ENCODE results near the gene CARD14. TPM values are rescaled to one million over a fixed set of nuclear protein-coding genes. Genes with fewer than 3 reads are reported as not detected.

Gene CARD14
- total and polyA plus RNA-seq, 2 of the 13 experiments (the other 11 are each of a cell fraction or from before 2014, with no cell fraction given) = 0.11 TPM; not detected in 1

GRCh38 chr17:80218391-80218790 is 48.6 kb downstream of the CARD14 start:
- Histone ChIP-seq H3K9ac (ENCODE audit: insufficient read depth, low read depth, low read length) (no peak overlapping the region), H3K27me3 (ENCODE audit: control insufficient read depth in 1 of 2, insufficient read depth in 2 of 2, low read length in 2 of 2) (no peaks in the 10 kb centered on the region), H3K4me1 (ENCODE audit: insufficient read depth, low read length) (peaks cover 26% of the 10 kb centered on the region), H2AFZ (ENCODE audit: low read length) (no peak overlapping the region), H4K20me1 (ENCODE audit: insufficient read depth, low read length) (no peaks in the 10 kb centered on the region), H3K9me3 (ENCODE audit: low read length) (no peaks in the 10 kb centered on the region), H3K79me2 (ENCODE audit: insufficient read depth, low read length) (peaks cover 9% of the 10 kb centered on the region), H3K36me3 (replicated peaks in 1 of 2; ENCODE audit: control insufficient read depth in 1 of 2, insufficient read depth in 2 of 2, low read length in 2 of 2) (peaks cover 6 to 21% of the 10 kb centered on the region in 2 experiments), H3K27ac (ENCODE audit: extremely low read length, insufficient read depth, low read length) (no peak overlapping the region), H3K4me3 (replicated peaks in 1 of 3; ENCODE audit: insufficient read depth in 1 of 3, low read depth in 2 of 3, low read length in 3 of 3) (no peak overlapping the region), H3K4me2 (ENCODE audit: low read depth, low read length) (no peak overlapping the region)
- in situ Hi-C loops (cut with HindIII; ENCODE audit: extremely low pct_ligation_motif_present, low pct_unique_long_range_greater_than_20kb) (no loop called here), intact Hi-C loops (cut with micrococcal nuclease; ENCODE audit: unreplicated experiment) (no loop called here)
- no TSS peak for BruUV-seq (replicated peaks)
- DNase-seq (ENCODE audit: low spot score) (no peak), ATAC-seq (no peak), FAIRE-seq (no peak)
- ChIA-PET CTCF (ENCODE audit: low intra/inter-chr PET ratio, low total read pairs) (no interaction called here), POLR2A (interaction anchor here (0.7 to 3.3 kb wide), 4 partner anchors 9 to 237 kb away, joined by 4 to 31 read pairs (median 5); no protein-coding TSS in a partner anchor)
- TF ChIP-seq E2F2 (CRISPR knock-in tag; IDR thresholded peaks at IDR 0.05; ENCODE audit: borderline replicate concordance) (no peak), ZMYM4 (CRISPR knock-in tag; IDR thresholded peaks at IDR 0.05) (no peak), ZNF550 (CRISPR knock-in tag; IDR thresholded peaks at IDR 0.05; ENCODE audit: borderline replicate concordance) (no peak), ZNF598 (CRISPR knock-in tag; IDR thresholded peaks at IDR 0.05; ENCODE audit: borderline replicate concordance) (no peak), ZNF782 (CRISPR knock-in tag; IDR thresholded peaks at IDR 0.05; ENCODE audit: borderline replicate concordance) (no peak)
- WGBS (ENCODE audit: low lambda C conversion rate) = 87% methylated on average over 7 of the region's 7 CpGs

- Histone ChIP-seq H3K36me3 (replicated peaks in 1 of 2; ENCODE audit: control insufficient read depth in 1 of 2, insufficient read depth in 2 of 2, low read length in 2 of 2) (peaks cover 4 to 14% of the 10 kb centered on the region in 2 experiments; a peak in 4 of 5 replicates), H3K9me3 (ENCODE audit: low read length) (no peaks in the 10 kb centered on the region), H3K27ac (ENCODE audit: extremely low read length, insufficient read depth, low read length) (peak overlapping the region; percentile 80), H3K4me3 (replicated peaks in 1 of 3; ENCODE audit: insufficient read depth in 1 of 3, low read depth in 2 of 3, low read length in 3 of 3) (peak overlapping the region; percentile 90 to 100 (median 93)), H3K79me2 (ENCODE audit: insufficient read depth, low read length) (peaks cover 9% of the 10 kb centered on the region), H4K20me1 (ENCODE audit: insufficient read depth, low read length) (no peaks in the 10 kb centered on the region), H3K4me1 (ENCODE audit: insufficient read depth, low read length) (peaks cover 26% of the 10 kb centered on the region), H3K4me2 (ENCODE audit: low read depth, low read length) (peak overlapping the region; percentile 99), H3K27me3 (ENCODE audit: control insufficient read depth in 1 of 2, insufficient read depth in 2 of 2, low read length in 2 of 2) (no peaks in the 10 kb centered on the region), H3K9ac (ENCODE audit: insufficient read depth, low read depth, low read length) (peak overlapping the region; percentile 93), H2AFZ (ENCODE audit: low read length) (peak overlapping the region; percentile 66)
- DNase-seq (ENCODE audit: low spot score) (peak; percentile 53), ATAC-seq (peak; percentile 37), FAIRE-seq (peak; percentile 67)
- in situ Hi-C loops (cut with HindIII; ENCODE audit: extremely low pct_ligation_motif_present, low pct_unique_long_range_greater_than_20kb) = no loop called here
- no TSS peak for BruUV-seq (replicated peaks)
- ChIA-PET CTCF (ENCODE audit: low intra/inter-chr PET ratio, low total read pairs) (no interaction called here), POLR2A (interaction anchor here (0.7 to 3.3 kb wide), 6 partner anchors 8 to 236 kb away, joined by 4 to 31 read pairs (median 4); no protein-coding TSS in a partner anchor)
- 29% methylated on average over 15 of the region's 15 CpGs for WGBS (ENCODE audit: low lambda C conversion rate)
- intact Hi-C loops (cut with micrococcal nuclease; ENCODE audit: unreplicated experiment) = no loop called here
- TF ChIP-seq HNF4A (CRISPR knock-in tag; IDR thresholded peaks at IDR 0.05) (peak; percentile 27; the same call in 1 of the 2 replicates), ZNF784 (CRISPR knock-in tag; IDR thresholded peaks at IDR 0.05; ENCODE audit: borderline replicate concordance) (no peak), MEIS1 (CRISPR knock-in tag; IDR thresholded peaks at IDR 0.05; ENCODE audit: borderline replicate concordance) (peak; percentile 14; the same call in 1 of the 2 replicates), SP4 (CRISPR knock-in tag; IDR thresholded peaks at IDR 0.05) (no peak), GABPA (IDR thresholded peaks at IDR 0.05; ENCODE audit: low read depth, low read length) (no peak), GABPA (CRISPR knock-in tag; IDR thresholded peaks at IDR 0.05; ENCODE audit: low read depth) (peak; percentile 66; the same call in 1 of the 2 replicates), ELF1 (CRISPR knock-in tag; IDR thresholded peaks at IDR 0.05) (peak; percentile 49; the same call in 1 of the 2 replicates), ARID2 (CRISPR knock-in tag; IDR thresholded peaks at IDR 0.05; ENCODE audit: borderline replicate concordance) (0 out of 2 replicates have a peak, but pooled peaks have one; percentile 46), ZNF256 (CRISPR knock-in tag; conservative IDR thresholded peaks at IDR 0.05) (0 out of 2 replicates have a peak, but pooled peaks have one; percentile 66), ZNF746 (CRISPR knock-in tag; IDR thresholded peaks at IDR 0.05) (no peak), GLI4 (CRISPR knock-in tag; IDR thresholded peaks at IDR 0.05; ENCODE audit: borderline replicate concordance) (0 out of 2 replicates have a peak, but pooled peaks have one; percentile 17)
Observed at GRCh38 chr17:80219013-80219762, 49.4 kb downstream of the CARD14 start.
